WI38 (cell line): ENCODE results near the gene EFCAB10.

Source experiments
- H3K4me3 ChIP-seq: 2 replicates; pipeline ENCODE4 v1.5.1; 2011; ENCODE audit warnings: low read depth, mild to moderate bottlenecking, control low read depth, low read length
- TF ChIP-seq, protein P1 (sequence below): IDR thresholded peaks from 2 replicates; pipeline ENCODE4 v1.5.1; 2012; ENCODE audit warnings: low read depth, mild to moderate bottlenecking, control low read depth, low read length

The EFCAB10 gene

DNA sequence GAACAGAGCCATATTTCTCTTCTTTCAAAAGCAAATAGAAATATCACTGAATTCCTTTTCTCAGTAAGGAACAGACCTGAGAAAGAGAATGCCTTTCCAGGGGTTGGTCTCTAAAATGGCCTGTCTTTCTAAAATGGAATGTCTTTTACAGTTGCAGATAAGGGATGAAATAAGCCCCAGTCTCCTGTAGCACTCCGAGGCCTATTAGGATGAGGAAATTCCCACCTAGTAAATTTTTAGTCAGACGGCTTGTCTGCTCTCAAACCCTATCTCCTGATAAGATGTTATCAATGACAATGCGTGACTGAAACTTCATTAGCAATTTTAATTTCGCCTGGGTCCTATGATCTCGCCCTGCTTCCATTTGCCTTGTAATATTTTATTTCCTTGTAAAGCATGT is 2.9 kb upstream of the EFCAB10 start:
- no peak overlapping the region for H3K4me3 ChIP-seq
- TF ChIP-seq, protein P1, sequence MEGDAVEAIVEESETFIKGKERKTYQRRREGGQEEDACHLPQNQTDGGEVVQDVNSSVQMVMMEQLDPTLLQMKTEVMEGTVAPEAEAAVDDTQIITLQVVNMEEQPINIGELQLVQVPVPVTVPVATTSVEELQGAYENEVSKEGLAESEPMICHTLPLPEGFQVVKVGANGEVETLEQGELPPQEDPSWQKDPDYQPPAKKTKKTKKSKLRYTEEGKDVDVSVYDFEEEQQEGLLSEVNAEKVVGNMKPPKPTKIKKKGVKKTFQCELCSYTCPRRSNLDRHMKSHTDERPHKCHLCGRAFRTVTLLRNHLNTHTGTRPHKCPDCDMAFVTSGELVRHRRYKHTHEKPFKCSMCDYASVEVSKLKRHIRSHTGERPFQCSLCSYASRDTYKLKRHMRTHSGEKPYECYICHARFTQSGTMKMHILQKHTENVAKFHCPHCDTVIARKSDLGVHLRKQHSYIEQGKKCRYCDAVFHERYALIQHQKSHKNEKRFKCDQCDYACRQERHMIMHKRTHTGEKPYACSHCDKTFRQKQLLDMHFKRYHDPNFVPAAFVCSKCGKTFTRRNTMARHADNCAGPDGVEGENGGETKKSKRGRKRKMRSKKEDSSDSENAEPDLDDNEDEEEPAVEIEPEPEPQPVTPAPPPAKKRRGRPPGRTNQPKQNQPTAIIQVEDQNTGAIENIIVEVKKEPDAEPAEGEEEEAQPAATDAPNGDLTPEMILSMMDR: no peak

DNA sequence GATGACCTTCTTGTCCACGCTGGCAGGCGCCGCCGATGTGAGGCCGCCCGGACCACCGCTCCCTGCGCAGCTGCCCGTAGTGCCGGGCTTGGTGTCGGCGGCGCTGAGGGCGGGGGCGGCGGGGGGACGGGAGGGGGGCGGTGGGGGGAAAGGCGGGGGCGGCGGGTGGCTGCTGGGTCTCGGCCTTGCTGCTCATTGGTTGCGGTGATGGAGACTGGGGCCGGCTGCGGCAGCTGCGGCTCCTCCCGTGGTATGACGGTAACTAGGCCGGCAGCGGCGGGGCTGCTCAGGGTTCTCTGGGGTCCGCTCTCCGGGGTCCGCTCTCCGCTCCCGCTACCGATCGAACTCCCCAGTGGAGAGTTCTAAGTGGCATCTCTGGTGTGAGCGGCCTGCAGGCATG is 1.8 kb upstream of the EFCAB10 start:
- H3K4me3 ChIP-seq: no peak overlapping the region
- TF ChIP-seq, protein P1: no peak

DNA sequence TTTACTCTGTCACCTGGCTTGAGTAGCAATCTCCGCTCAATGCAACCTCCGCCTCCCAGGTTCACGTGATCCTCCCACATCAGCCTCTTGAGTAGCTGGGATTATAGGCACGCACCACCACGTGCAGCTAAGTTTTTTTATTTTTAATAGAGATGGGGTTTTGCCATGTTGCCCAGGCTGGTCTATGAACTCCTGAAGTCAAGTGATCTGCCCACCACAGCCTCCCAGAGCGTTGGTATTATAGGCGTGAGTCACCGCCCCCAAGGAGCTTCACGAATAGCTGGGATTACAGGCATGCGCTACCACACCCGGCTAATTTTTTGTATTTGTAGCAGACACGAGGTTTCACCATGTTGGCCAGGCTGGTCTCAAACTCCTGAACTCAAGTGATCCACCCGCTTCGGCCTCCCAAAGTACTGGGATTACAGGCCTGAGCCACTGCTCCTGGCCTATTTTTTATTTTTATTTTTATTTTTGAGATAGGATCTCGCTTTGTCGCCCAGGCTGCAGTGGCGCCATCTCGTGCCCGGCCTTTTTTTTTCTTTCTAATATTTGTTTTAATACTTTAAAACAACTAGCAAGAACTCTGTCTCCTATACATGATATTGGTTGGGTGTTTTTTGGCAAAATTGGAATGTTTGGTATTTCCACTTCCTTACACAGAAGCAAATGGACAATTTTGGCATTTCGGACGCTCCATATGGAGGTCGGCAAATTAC is 1.1 kb downstream of the EFCAB10 start:
- TF ChIP-seq, protein P1: no peak

DNA sequence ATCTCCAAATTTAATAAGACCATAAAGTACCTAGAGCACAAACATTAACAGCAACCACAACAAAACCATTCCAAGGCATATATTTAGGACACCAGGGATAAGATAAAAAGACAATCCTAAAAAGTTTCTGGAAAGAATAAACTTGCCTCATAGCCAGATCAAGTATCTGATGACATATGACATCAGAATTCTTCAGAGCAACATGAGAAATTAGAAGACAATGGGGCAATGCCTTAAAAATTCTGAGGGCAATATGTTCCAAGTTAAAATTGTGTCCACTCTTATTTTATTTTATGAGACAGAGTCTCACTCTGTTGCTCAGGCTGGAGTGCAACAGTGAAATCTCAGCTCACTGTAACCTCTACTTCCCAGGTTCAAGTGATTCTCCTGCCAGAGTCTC is 2.8 kb downstream of the EFCAB10 start:
- TF ChIP-seq, protein P1: no peak

More for the DNA sequence above, 1.1 kb downstream of the EFCAB10 start:
- H3K4me3 ChIP-seq: no peak overlapping the region

DNA sequence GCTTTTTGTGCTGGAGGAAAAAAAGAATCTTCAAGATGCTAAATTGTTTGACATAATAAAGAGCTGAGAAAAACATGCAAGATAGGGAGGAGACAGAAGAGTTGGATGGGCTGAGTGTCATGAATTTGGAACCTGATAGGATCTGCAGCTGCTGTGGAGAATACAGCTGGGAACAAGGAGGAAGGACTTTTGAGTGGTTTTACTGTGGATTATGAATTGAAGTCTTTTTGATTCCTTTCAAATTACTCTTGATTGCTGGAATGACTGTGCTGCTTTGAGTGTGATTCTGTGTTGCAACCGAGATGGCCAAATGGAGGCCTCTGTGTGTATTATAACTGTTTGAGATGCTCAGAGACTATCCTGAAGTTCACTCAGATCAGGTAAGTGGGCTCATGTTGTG is 4.0 kb downstream of the EFCAB10 start:
- H3K4me3 ChIP-seq: no peak overlapping the region
- TF ChIP-seq, protein P1: no peak

More for the DNA sequence above, 2.8 kb downstream of the EFCAB10 start:
- H3K4me3 ChIP-seq: no peak overlapping the region

DNA sequence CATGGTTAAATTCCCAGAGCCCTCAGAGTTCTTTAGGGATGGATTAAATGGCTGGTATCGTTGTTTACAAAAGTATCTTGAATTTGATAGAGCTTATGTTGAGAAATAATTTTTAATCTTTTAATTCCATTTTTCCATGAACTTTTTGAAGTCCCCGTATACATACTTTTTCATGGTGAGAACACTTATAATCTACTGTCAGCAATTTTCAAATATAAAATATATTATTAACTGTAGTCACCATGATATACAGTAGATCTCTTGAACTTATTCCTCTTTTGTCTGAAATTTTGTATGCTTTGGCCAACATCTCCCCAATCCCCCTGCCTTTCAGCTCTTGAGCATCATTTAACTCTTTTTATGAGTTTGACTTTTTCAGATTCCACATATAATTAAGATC is 9.4 kb downstream of the EFCAB10 start:
- no peak overlapping the region for H3K4me3 ChIP-seq
- TF ChIP-seq, protein P1: no peak

DNA sequence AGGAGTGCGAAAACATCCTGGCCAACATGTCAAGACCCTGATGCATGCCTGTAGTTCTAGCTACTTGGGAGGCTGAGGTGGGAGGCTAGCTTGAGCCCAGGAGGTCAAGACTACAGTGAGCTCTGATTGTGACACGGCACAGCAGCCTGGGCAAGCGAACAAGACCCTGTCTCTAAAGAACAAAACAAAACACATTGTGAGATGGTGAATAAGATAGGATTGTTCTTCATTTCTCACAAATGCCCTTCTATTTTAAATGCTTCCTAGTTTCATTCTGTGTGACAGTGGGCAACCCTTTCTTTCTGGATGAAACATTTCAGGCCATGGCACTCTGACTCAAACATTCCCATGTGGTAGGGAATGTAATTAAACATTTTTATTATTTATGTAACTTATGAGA is 13.5 kb downstream of the EFCAB10 start:
- no peak overlapping the region for H3K4me3 ChIP-seq
- TF ChIP-seq, protein P1: no peak
